IMR-90 (cell line): ENCODE measurements around the gene B3GAT2. TPM values are rescaled to one million over a fixed set of nuclear protein-coding genes. Genes with fewer than 3 reads are reported as not detected.

Experiments used
- ATAC-seq: fragments of 200-7000 bp; cut with Tn5 transposase; 2 replicates; pipeline ENCODE4 v1.9.1; 2020; ENCODE audit warnings: low read depth, mild to moderate bottlenecking, moderate library complexity
- BruUV-seq: library from RNA; stranded (reverse); fragments of 400-500 nt; replicated peaks from 2 replicates; lab custom pipeline; 2021; lab: Mats Ljungman, UMichigan
- CTCF ChIA-PET: fragments of 300-600 bp; formaldehyde crosslinking; extraction: SDS; loops from one replicate; lab custom pipeline; 2021; ENCODE audit warnings: antibody characterized with exemption; lab: Yijun Ruan, JAX
- POLR2A ChIA-PET: fragments of 300-600 bp; sonication (Branson Sonifier 250); formaldehyde crosslinking; loops from one replicate; lab custom pipeline; 2022; ENCODE audit warnings: antibody characterized with exemption; ENCODE audit not compliant: unreplicated experiment; lab: Charles Lee
- DNase-seq: peaks from one replicate; pipeline ENCODE4 v3.0.0; 2013
- H2AFZ ChIP-seq: replicated peaks from 2 replicates; pipeline ENCODE3; 2013; ENCODE audit warnings: low read length, mild to moderate bottlenecking; ENCODE audit not compliant: poor library complexity
- H2AK5ac ChIP-seq: 2 replicates; pipeline ENCODE4 v1.6.1; 2013; ENCODE audit warnings: low read depth, low read length, inconsistent platforms
- H2AK9ac ChIP-seq: replicated peaks from 2 replicates; pipeline ENCODE3; 2013; ENCODE audit warnings: mild to moderate bottlenecking, low read depth, low read length, moderate library complexity; ENCODE audit not compliant: poor library complexity
- H2BK120ac ChIP-seq: 2 replicates; pipeline ENCODE4 v1.6.1; 2013; ENCODE audit warnings: low read depth, low read length, inconsistent platforms
- H2BK15ac ChIP-seq: 3 replicates; pipeline ENCODE4 v1.6.1; 2013; ENCODE audit warnings: low read depth, low read length, inconsistent platforms
- H2BK20ac ChIP-seq: 2 replicates; pipeline ENCODE4 v1.6.1; 2013; ENCODE audit warnings: low read depth, mild to moderate bottlenecking, inconsistent platforms, low read length, moderate library complexity
- H2BK5ac ChIP-seq: 2 replicates; pipeline ENCODE4 v1.6.1; 2013; ENCODE audit warnings: mild to moderate bottlenecking, low read depth, low read length, inconsistent platforms; ENCODE audit not compliant: poor library complexity, severe bottlenecking
- H3K14ac ChIP-seq: replicated peaks from 2 replicates; pipeline ENCODE4 v1.6.1; 2013; ENCODE audit warnings: low read depth, low read length, inconsistent platforms
- H3K18ac ChIP-seq: 2 replicates; pipeline ENCODE4 v1.6.1; 2013; ENCODE audit warnings: low read depth, low read length, control low read depth
- H3K23ac ChIP-seq: 2 replicates; pipeline ENCODE4 v1.6.1; 2013; ENCODE audit warnings: low read depth, low read length, inconsistent platforms
- H3K27ac ChIP-seq: 2 replicates; pipeline ENCODE4 v1.5.1; 2013; ENCODE audit warnings: mild to moderate bottlenecking, control low read depth, low read length; ENCODE audit not compliant: insufficient read depth
- H3K27me3 ChIP-seq: 2 replicates; pipeline ENCODE4 v1.6.1; 2013; ENCODE audit warnings: low read length; ENCODE audit not compliant: control insufficient read depth, insufficient read depth
- H3K36me3 ChIP-seq: 2 replicates; pipeline ENCODE4 v1.6.1; 2013; ENCODE audit warnings: low read length, mixed read lengths; ENCODE audit not compliant: control insufficient read depth, insufficient read depth
- H3K4ac ChIP-seq: 2 replicates; pipeline ENCODE4 v1.6.1; 2013; ENCODE audit warnings: low read depth, low read length, inconsistent platforms
- H3K4me1 ChIP-seq: 2 replicates; pipeline ENCODE4 v1.6.1; 2013; ENCODE audit warnings: low read length, mixed read lengths; ENCODE audit not compliant: control insufficient read depth, insufficient read depth
- H3K4me2 ChIP-seq: 2 replicates; pipeline ENCODE4 v1.6.1; 2013; ENCODE audit warnings: low read depth, mild to moderate bottlenecking, control low read depth, low read length, moderate library complexity
- H3K4me3 ChIP-seq: 2 replicates; pipeline ENCODE4 v1.5.1; 2013; ENCODE audit warnings: low read depth, mild to moderate bottlenecking, control low read depth, low read length, moderate library complexity; ENCODE audit not compliant: insufficient read depth
- H3K56ac ChIP-seq: 2 replicates; pipeline ENCODE4 v1.6.1; 2013; ENCODE audit warnings: low read length, inconsistent platforms; ENCODE audit not compliant: insufficient read depth; ENCODE audit errors: extremely low read depth
- H3K79me1 ChIP-seq, 2 experiments: 2 replicates each; pipeline ENCODE4 v1.6.1; 2013; ENCODE audit warnings: low read length in 2 of 2, inconsistent platforms in 1 of 2, low read depth in 1 of 2
- H3K9ac ChIP-seq: 2 replicates; pipeline ENCODE4 v1.6.1; 2013; ENCODE audit warnings: low read depth, low read length, control low read depth
- H3K9me1 ChIP-seq: 2 replicates; pipeline ENCODE4 v1.6.1; 2013; ENCODE audit warnings: low read length, inconsistent platforms; ENCODE audit not compliant: insufficient read depth
- H3K9me3 ChIP-seq: 2 replicates; pipeline ENCODE4 v1.6.1; 2013; ENCODE audit warnings: low read length; ENCODE audit not compliant: control insufficient read depth, insufficient read depth
- H4K20me1 ChIP-seq: 2 replicates; pipeline ENCODE4 v1.6.1; 2013; ENCODE audit warnings: low read length, inconsistent platforms; ENCODE audit not compliant: insufficient read depth
- H4K5ac ChIP-seq: 2 replicates; pipeline ENCODE4 v1.6.1; 2013; ENCODE audit warnings: mild to moderate bottlenecking, low read depth, low read length, control low read depth
- H4K8ac ChIP-seq, 2 experiments: 2 replicates each; pipeline ENCODE4 v1.6.1; 2013; ENCODE audit warnings: low read depth in 2 of 2, low read length in 2 of 2, control low read depth in 1 of 2, inconsistent platforms in 1 of 2
- H4K91ac ChIP-seq: 2 replicates; pipeline ENCODE4 v1.6.1; 2013; ENCODE audit warnings: low read depth, low read length, inconsistent platforms; ENCODE audit not compliant: insufficient read depth
- BHLHE40 ChIP-seq: fragments of 150-350 bp; IDR thresholded peaks from 2 replicates; pipeline ENCODE4 v1.6.1; 2016; ENCODE audit warnings: mild to moderate bottlenecking, low read depth, low read length
- CEBPB ChIP-seq: IDR thresholded peaks from 2 replicates; pipeline ENCODE4 v1.6.1; 2012; ENCODE audit warnings: low read depth, low read length, improper control_type of control experiment
- CHD1 ChIP-seq: IDR thresholded peaks from 2 replicates; pipeline ENCODE4 v1.6.1; 2012; ENCODE audit warnings: low read depth, low read length, improper control_type of control experiment
- MAFK ChIP-seq: IDR thresholded peaks from 2 replicates; pipeline ENCODE4 v1.6.1; 2012; ENCODE audit warnings: low read depth, low read length, improper control_type of control experiment
- MAZ ChIP-seq: IDR thresholded peaks from 2 replicates; pipeline ENCODE4 v1.6.1; 2012; ENCODE audit warnings: low read depth, mild to moderate bottlenecking, low read length, improper control_type of control experiment, moderate library complexity, borderline replicate concordance
- POLR2A ChIP-seq: IDR thresholded peaks from 2 replicates; pipeline ENCODE4 v1.6.1; 2012; ENCODE audit warnings: mild to moderate bottlenecking, low read depth, low read length
- RAD21 ChIP-seq: IDR thresholded peaks from 2 replicates; pipeline ENCODE4 v1.6.1; 2012; ENCODE audit warnings: low read length, improper control_type of control experiment
- RCOR1 ChIP-seq: IDR thresholded peaks from 2 replicates; pipeline ENCODE4 v1.6.1; 2012; ENCODE audit warnings: mild to moderate bottlenecking, low read length, improper control_type of control experiment; ENCODE audit not compliant: insufficient replicate concordance
- SMC3 ChIP-seq: fragments of 150-350 bp; IDR thresholded peaks from 2 replicates; pipeline ENCODE4 v1.6.1; 2016; ENCODE audit warnings: low read depth, mild to moderate bottlenecking, antibody characterized with exemption, low read length, moderate library complexity
- WGBS, 2 experiments: methylation state at CpG; one replicate each; pipeline versions ENCODE4 v1.1.5 to v1.1.7; 2013; ENCODE audit warnings: missing lambda C conversion rate in 2 of 2; ENCODE audit not compliant: insufficient read length in 1 of 2; ENCODE audit errors: extremely low coverage in 2 of 2; 5-methylcytosine and 5-hydroxymethylcytosine counted together
- dilution Hi-C: fragments of 300-500 bp; cut with HindIII; formaldehyde crosslinking; loops from one replicate; pipeline ENCODE4 v1.14.3; 2018; ENCODE audit warnings: low sequenced_read_pairs; ENCODE audit not compliant: unreplicated experiment
- in situ Hi-C: fragments of 300-500 bp; cut with MboI; formaldehyde crosslinking; loops from 3 replicates; pipeline ENCODE4 v1.14.3; 2019; ENCODE audit warnings: low sequenced_read_pairs, inconsistent platforms, mixed read lengths
- intact Hi-C: fragments of 100-400 bp; cut with micrococcal nuclease; formaldehyde crosslinking; loops from 2 replicates; pipeline ENCODE4 v1.10.0; 2022
- polyA plus RNA-seq, 3 experiments: library from polyadenylated mRNA; depleted of rRNA; stranded (reverse); fragments of >200 nt; gene quantifications; 2 replicates each; pipeline ENCODE4 v1.2.3, GENCODE V29; 2012; ENCODE audit warnings: low replicate concordance in 1 of 3
- total RNA-seq: library from RNA; depleted of rRNA; stranded (reverse); fragments of >200 nt; gene quantifications from 2 replicates; pipeline ENCODE4 v1.2.3, GENCODE V29; 2012
- TF ChIP-seq, protein P1 (sequence below): fragments of 150-350 bp; IDR thresholded peaks from 2 replicates; pipeline ENCODE4 v1.6.1; 2016; ENCODE audit warnings: low read depth, mild to moderate bottlenecking, low read length, moderate library complexity, borderline replicate concordance

The B3GAT2 gene
- total and polyA plus RNA-seq, 2 of the 4 experiments (the other 2 are of a cell fraction): 0.02 TPM; not detected in 1

DNA sequence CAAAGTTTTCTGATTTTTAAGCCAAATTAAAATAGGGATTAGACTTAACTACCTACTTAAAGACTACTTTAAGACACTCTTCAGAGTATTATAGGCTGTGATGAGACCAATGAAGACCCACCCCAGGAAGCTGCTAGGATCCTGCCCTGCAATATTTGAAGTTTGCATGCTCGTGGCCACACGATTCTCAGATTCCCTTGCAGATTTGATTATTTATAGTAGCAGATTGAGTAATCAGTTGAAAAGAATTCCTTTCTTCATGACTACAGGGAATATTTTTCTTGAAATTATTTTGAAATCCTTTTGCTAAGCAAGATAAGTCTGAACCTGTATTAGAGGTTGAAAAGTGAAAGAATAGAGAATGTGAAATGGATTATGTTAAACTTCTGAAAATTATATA is 122.3 kb downstream of the B3GAT2 start:
- no peak overlapping the region for H3K4me3 ChIP-seq
- no peak overlapping the region for H2AK9ac ChIP-seq
- H4K91ac ChIP-seq: no peak overlapping the region
- TF ChIP-seq SMC3 (no peak), RCOR1 (no peak), CEBPB (peak; percentile 81), CHD1 (no peak), POLR2A (no peak), RAD21 (no peak), BHLHE40 (peak; percentile 46; the same call in 1 of the 2 replicates), MAZ (no peak), MAFK (no peak)
- TF ChIP-seq, protein P1, sequence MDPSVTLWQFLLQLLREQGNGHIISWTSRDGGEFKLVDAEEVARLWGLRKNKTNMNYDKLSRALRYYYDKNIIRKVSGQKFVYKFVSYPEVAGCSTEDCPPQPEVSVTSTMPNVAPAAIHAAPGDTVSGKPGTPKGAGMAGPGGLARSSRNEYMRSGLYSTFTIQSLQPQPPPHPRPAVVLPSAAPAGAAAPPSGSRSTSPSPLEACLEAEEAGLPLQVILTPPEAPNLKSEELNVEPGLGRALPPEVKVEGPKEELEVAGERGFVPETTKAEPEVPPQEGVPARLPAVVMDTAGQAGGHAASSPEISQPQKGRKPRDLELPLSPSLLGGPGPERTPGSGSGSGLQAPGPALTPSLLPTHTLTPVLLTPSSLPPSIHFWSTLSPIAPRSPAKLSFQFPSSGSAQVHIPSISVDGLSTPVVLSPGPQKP: no peak
- no peak overlapping the region for H3K27ac ChIP-seq
- no peak overlapping the region for H3K56ac ChIP-seq
- no peak overlapping the region for H2AK5ac ChIP-seq
- no peaks in the 10 kb centered on the region for H3K27me3 ChIP-seq
- dilution Hi-C loops (no loop called here), in situ Hi-C loops (no loop called here), intact Hi-C loops (no loop called here)
- no peak overlapping the region for H3K4ac ChIP-seq
- ChIA-PET CTCF (no interaction called here), POLR2A (no interaction called here)
- peak; percentile 74 for DNase-seq
- no peak overlapping the region for H2BK120ac ChIP-seq
- no TSS peak for BruUV-seq
- no peak overlapping the region for H2BK5ac ChIP-seq
- no peaks in the 10 kb centered on the region for H4K20me1 ChIP-seq
- no peaks in the 10 kb centered on the region for H3K9me3 ChIP-seq
- H3K23ac ChIP-seq: no peak overlapping the region
- H3K9ac ChIP-seq: no peak overlapping the region
- peak; percentile 89 for ATAC-seq
- no CpG with 5 or more reads among the region's 2 CpGs for WGBS, 2 experiments
- H3K4me1 ChIP-seq: peaks cover 5% of the 10 kb centered on the region
- no peak overlapping the region for H2AFZ ChIP-seq
- no peaks in the 10 kb centered on the region; a peak in 3 of 4 replicates for H3K79me1 ChIP-seq
- no peak overlapping the region for H4K5ac ChIP-seq
- H2BK20ac ChIP-seq: no peak overlapping the region
- H3K14ac ChIP-seq: no peak overlapping the region
- peaks cover 4% of the 10 kb centered on the region; the same call in 1 of the 2 replicates for H3K9me1 ChIP-seq
- H4K8ac ChIP-seq: no peak overlapping the region
- no peak overlapping the region for H2BK15ac ChIP-seq
- no peaks in the 10 kb centered on the region for H3K36me3 ChIP-seq
- H3K4me2 ChIP-seq: peak overlapping the region; percentile 7; the same call in 1 of the 2 replicates
- no peak overlapping the region for H3K18ac ChIP-seq
